Vagina (tissue), 2 donors: Measurements from ENCODE around the gene ARHGEF40.
A peak's percentile ranks its signal among the peaks of the same experiment; 100 is the strongest.

Experiments
- POLR2A ChIP-seq, 2 donors: fragments of 450-650 bp; IDR thresholded peaks; one replicate each; pipeline ENCODE4 v1.6.1; 2017; ENCODE audit warnings: antibody characterized with exemption in 2 of 2, mild to moderate bottlenecking in 2 of 2, moderate library complexity in 2 of 2
- POLR2AphosphoS5 ChIP-seq, 2 donors: sonication (generic); formaldehyde crosslinking; IDR thresholded peaks; one replicate each; pipeline ENCODE4 v1.9.0; 2017; ENCODE audit warnings: antibody characterized with exemption in 2 of 2, mild to moderate bottlenecking in 2 of 2, low read depth in 1 of 2; ENCODE audit not compliant: insufficient read depth in 1 of 2
- TF ChIP-seq, protein P1 (sequence below), 3 experiments: fragments of 450-650 bp in 2 of 3; fragments of 200-600 bp in 1 of 3; sonication (generic) in 1 of 3; IDR thresholded peaks; one replicate each; pipeline ENCODE4 v1.5.1; 2017 to 2019; ENCODE audit warnings: antibody characterized with exemption in 3 of 3, mild to moderate bottlenecking in 2 of 3, moderate library complexity in 2 of 3

DNA sequence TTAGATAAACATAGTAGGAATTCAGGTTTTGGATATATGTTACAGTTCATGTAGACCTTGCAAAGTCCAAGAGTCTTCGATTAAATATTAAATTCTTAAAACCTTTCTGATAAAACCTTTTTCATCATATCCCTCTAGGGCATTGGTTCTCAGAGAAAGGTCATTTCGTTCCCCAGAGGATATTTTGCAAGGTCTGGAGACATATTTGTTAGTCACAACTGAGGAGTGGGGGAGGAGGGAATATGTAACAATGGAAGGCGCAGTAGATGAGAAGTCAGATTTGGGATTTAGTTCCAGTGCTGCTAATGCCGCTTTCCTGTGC, 36.0 kb downstream of the ARHGEF40 start:
- TF ChIP-seq, protein P1, sequence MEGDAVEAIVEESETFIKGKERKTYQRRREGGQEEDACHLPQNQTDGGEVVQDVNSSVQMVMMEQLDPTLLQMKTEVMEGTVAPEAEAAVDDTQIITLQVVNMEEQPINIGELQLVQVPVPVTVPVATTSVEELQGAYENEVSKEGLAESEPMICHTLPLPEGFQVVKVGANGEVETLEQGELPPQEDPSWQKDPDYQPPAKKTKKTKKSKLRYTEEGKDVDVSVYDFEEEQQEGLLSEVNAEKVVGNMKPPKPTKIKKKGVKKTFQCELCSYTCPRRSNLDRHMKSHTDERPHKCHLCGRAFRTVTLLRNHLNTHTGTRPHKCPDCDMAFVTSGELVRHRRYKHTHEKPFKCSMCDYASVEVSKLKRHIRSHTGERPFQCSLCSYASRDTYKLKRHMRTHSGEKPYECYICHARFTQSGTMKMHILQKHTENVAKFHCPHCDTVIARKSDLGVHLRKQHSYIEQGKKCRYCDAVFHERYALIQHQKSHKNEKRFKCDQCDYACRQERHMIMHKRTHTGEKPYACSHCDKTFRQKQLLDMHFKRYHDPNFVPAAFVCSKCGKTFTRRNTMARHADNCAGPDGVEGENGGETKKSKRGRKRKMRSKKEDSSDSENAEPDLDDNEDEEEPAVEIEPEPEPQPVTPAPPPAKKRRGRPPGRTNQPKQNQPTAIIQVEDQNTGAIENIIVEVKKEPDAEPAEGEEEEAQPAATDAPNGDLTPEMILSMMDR (IDR thresholded peaks at IDR 0.05), result no peak
- peak in 1 of 2 donors; percentile 44 for TF ChIP-seq POLR2AphosphoS5 (IDR thresholded peaks at IDR 0.05; ENCODE audit: insufficient read depth in 1 of 2, low read depth in 1 of 2)
- TF ChIP-seq POLR2A (IDR thresholded peaks at IDR 0.05), result no peak
